IMR-90 (cell line): ENCODE measurements around the gene HLA-DPA1. TPM values are rescaled to one million over a fixed set of nuclear protein-coding genes. Genes with fewer than 3 reads are reported as not detected.

Source experiments
- ATAC-seq: fragments of 200-7000 bp; cut with Tn5 transposase; 2 replicates; pipeline ENCODE4 v1.9.1; 2020; ENCODE audit warnings: low read depth, mild to moderate bottlenecking, moderate library complexity
- BruUV-seq: library from RNA; stranded (reverse); fragments of 400-500 nt; replicated peaks from 2 replicates; lab custom pipeline; 2021; lab: Mats Ljungman, UMichigan
- CTCF ChIA-PET: fragments of 300-600 bp; formaldehyde crosslinking; extraction: SDS; loops from one replicate; lab custom pipeline; 2021; ENCODE audit warnings: antibody characterized with exemption; lab: Yijun Ruan, JAX
- POLR2A ChIA-PET: fragments of 300-600 bp; sonication (Branson Sonifier 250); formaldehyde crosslinking; loops from one replicate; lab custom pipeline; 2022; ENCODE audit warnings: antibody characterized with exemption; ENCODE audit not compliant: unreplicated experiment; lab: Charles Lee
- DNase-seq: peaks from one replicate; pipeline ENCODE4 v3.0.0; 2013
- H2AFZ ChIP-seq: replicated peaks from 2 replicates; pipeline ENCODE3; 2013; ENCODE audit warnings: low read length, mild to moderate bottlenecking; ENCODE audit not compliant: poor library complexity
- H2AK5ac ChIP-seq: 2 replicates; pipeline ENCODE4 v1.6.1; 2013; ENCODE audit warnings: low read depth, low read length, inconsistent platforms
- H2AK9ac ChIP-seq: replicated peaks from 2 replicates; pipeline ENCODE3; 2013; ENCODE audit warnings: mild to moderate bottlenecking, low read depth, low read length, moderate library complexity; ENCODE audit not compliant: poor library complexity
- H2BK120ac ChIP-seq: 2 replicates; pipeline ENCODE4 v1.6.1; 2013; ENCODE audit warnings: low read depth, low read length, inconsistent platforms
- H2BK15ac ChIP-seq: 3 replicates; pipeline ENCODE4 v1.6.1; 2013; ENCODE audit warnings: low read depth, low read length, inconsistent platforms
- H2BK20ac ChIP-seq: 2 replicates; pipeline ENCODE4 v1.6.1; 2013; ENCODE audit warnings: low read depth, mild to moderate bottlenecking, inconsistent platforms, low read length, moderate library complexity
- H2BK5ac ChIP-seq: 2 replicates; pipeline ENCODE4 v1.6.1; 2013; ENCODE audit warnings: mild to moderate bottlenecking, low read depth, low read length, inconsistent platforms; ENCODE audit not compliant: poor library complexity, severe bottlenecking
- H3K14ac ChIP-seq: replicated peaks from 2 replicates; pipeline ENCODE4 v1.6.1; 2013; ENCODE audit warnings: low read depth, low read length, inconsistent platforms
- H3K18ac ChIP-seq: 2 replicates; pipeline ENCODE4 v1.6.1; 2013; ENCODE audit warnings: low read depth, low read length, control low read depth
- H3K23ac ChIP-seq: 2 replicates; pipeline ENCODE4 v1.6.1; 2013; ENCODE audit warnings: low read depth, low read length, inconsistent platforms
- H3K27ac ChIP-seq: 2 replicates; pipeline ENCODE4 v1.5.1; 2013; ENCODE audit warnings: mild to moderate bottlenecking, control low read depth, low read length; ENCODE audit not compliant: insufficient read depth
- H3K27me3 ChIP-seq: 2 replicates; pipeline ENCODE4 v1.6.1; 2013; ENCODE audit warnings: low read length; ENCODE audit not compliant: control insufficient read depth, insufficient read depth
- H3K36me3 ChIP-seq: 2 replicates; pipeline ENCODE4 v1.6.1; 2013; ENCODE audit warnings: low read length, mixed read lengths; ENCODE audit not compliant: control insufficient read depth, insufficient read depth
- H3K4ac ChIP-seq: 2 replicates; pipeline ENCODE4 v1.6.1; 2013; ENCODE audit warnings: low read depth, low read length, inconsistent platforms
- H3K4me1 ChIP-seq: 2 replicates; pipeline ENCODE4 v1.6.1; 2013; ENCODE audit warnings: low read length, mixed read lengths; ENCODE audit not compliant: control insufficient read depth, insufficient read depth
- H3K4me2 ChIP-seq: 2 replicates; pipeline ENCODE4 v1.6.1; 2013; ENCODE audit warnings: low read depth, mild to moderate bottlenecking, control low read depth, low read length, moderate library complexity
- H3K4me3 ChIP-seq: 2 replicates; pipeline ENCODE4 v1.5.1; 2013; ENCODE audit warnings: low read depth, mild to moderate bottlenecking, control low read depth, low read length, moderate library complexity; ENCODE audit not compliant: insufficient read depth
- H3K56ac ChIP-seq: 2 replicates; pipeline ENCODE4 v1.6.1; 2013; ENCODE audit warnings: low read length, inconsistent platforms; ENCODE audit not compliant: insufficient read depth; ENCODE audit errors: extremely low read depth
- H3K79me1 ChIP-seq, 2 experiments: 2 replicates each; pipeline ENCODE4 v1.6.1; 2013; ENCODE audit warnings: low read length in 2 of 2, inconsistent platforms in 1 of 2, low read depth in 1 of 2
- H3K9ac ChIP-seq: 2 replicates; pipeline ENCODE4 v1.6.1; 2013; ENCODE audit warnings: low read depth, low read length, control low read depth
- H3K9me1 ChIP-seq: 2 replicates; pipeline ENCODE4 v1.6.1; 2013; ENCODE audit warnings: low read length, inconsistent platforms; ENCODE audit not compliant: insufficient read depth
- H3K9me3 ChIP-seq: 2 replicates; pipeline ENCODE4 v1.6.1; 2013; ENCODE audit warnings: low read length; ENCODE audit not compliant: control insufficient read depth, insufficient read depth
- H4K20me1 ChIP-seq: 2 replicates; pipeline ENCODE4 v1.6.1; 2013; ENCODE audit warnings: low read length, inconsistent platforms; ENCODE audit not compliant: insufficient read depth
- H4K5ac ChIP-seq: 2 replicates; pipeline ENCODE4 v1.6.1; 2013; ENCODE audit warnings: mild to moderate bottlenecking, low read depth, low read length, control low read depth
- H4K8ac ChIP-seq, 2 experiments: 2 replicates each; pipeline ENCODE4 v1.6.1; 2013; ENCODE audit warnings: low read depth in 2 of 2, low read length in 2 of 2, control low read depth in 1 of 2, inconsistent platforms in 1 of 2
- H4K91ac ChIP-seq: 2 replicates; pipeline ENCODE4 v1.6.1; 2013; ENCODE audit warnings: low read depth, low read length, inconsistent platforms; ENCODE audit not compliant: insufficient read depth
- BHLHE40 ChIP-seq: fragments of 150-350 bp; IDR thresholded peaks from 2 replicates; pipeline ENCODE4 v1.6.1; 2016; ENCODE audit warnings: mild to moderate bottlenecking, low read depth, low read length
- CHD1 ChIP-seq: IDR thresholded peaks from 2 replicates; pipeline ENCODE4 v1.6.1; 2012; ENCODE audit warnings: low read depth, low read length, improper control_type of control experiment
- FOS ChIP-seq: fragments of 150-350 bp; IDR thresholded peaks from 2 replicates; pipeline ENCODE4 v1.6.1; 2016; ENCODE audit warnings: low read depth, low read length
- MAZ ChIP-seq: IDR thresholded peaks from 2 replicates; pipeline ENCODE4 v1.6.1; 2012; ENCODE audit warnings: low read depth, mild to moderate bottlenecking, low read length, improper control_type of control experiment, moderate library complexity, borderline replicate concordance
- MXI1 ChIP-seq: IDR thresholded peaks from 2 replicates; pipeline ENCODE4 v1.6.1; 2012; ENCODE audit warnings: low read depth, mild to moderate bottlenecking, low read length, moderate library complexity, borderline replicate concordance
- NFE2L2 ChIP-seq: fragments of 150-350 bp; IDR thresholded peaks from 2 replicates; pipeline ENCODE4 v1.6.1; 2016; ENCODE audit warnings: low read depth, mild to moderate bottlenecking, low read length
- POLR2A ChIP-seq: IDR thresholded peaks from 2 replicates; pipeline ENCODE4 v1.6.1; 2012; ENCODE audit warnings: mild to moderate bottlenecking, low read depth, low read length
- RAD21 ChIP-seq: IDR thresholded peaks from 2 replicates; pipeline ENCODE4 v1.6.1; 2012; ENCODE audit warnings: low read length, improper control_type of control experiment
- RCOR1 ChIP-seq: IDR thresholded peaks from 2 replicates; pipeline ENCODE4 v1.6.1; 2012; ENCODE audit warnings: mild to moderate bottlenecking, low read length, improper control_type of control experiment; ENCODE audit not compliant: insufficient replicate concordance
- RFX5 ChIP-seq: IDR thresholded peaks from 2 replicates; pipeline ENCODE4 v1.8.0; 2012; ENCODE audit warnings: low read depth, mild to moderate bottlenecking, low read length, moderate library complexity
- WGBS, 2 experiments: methylation state at CpG; one replicate each; pipeline versions ENCODE4 v1.1.5 to v1.1.7; 2013; ENCODE audit warnings: missing lambda C conversion rate in 2 of 2; ENCODE audit not compliant: insufficient read length in 1 of 2; ENCODE audit errors: extremely low coverage in 2 of 2; 5-methylcytosine and 5-hydroxymethylcytosine counted together
- dilution Hi-C: fragments of 300-500 bp; cut with HindIII; formaldehyde crosslinking; loops from one replicate; pipeline ENCODE4 v1.14.3; 2018; ENCODE audit warnings: low sequenced_read_pairs; ENCODE audit not compliant: unreplicated experiment
- in situ Hi-C: fragments of 300-500 bp; cut with MboI; formaldehyde crosslinking; loops from 3 replicates; pipeline ENCODE4 v1.14.3; 2019; ENCODE audit warnings: low sequenced_read_pairs, inconsistent platforms, mixed read lengths
- intact Hi-C: fragments of 100-400 bp; cut with micrococcal nuclease; formaldehyde crosslinking; loops from 2 replicates; pipeline ENCODE4 v1.10.0; 2022
- polyA plus RNA-seq, 3 experiments: library from polyadenylated mRNA; depleted of rRNA; stranded (reverse); fragments of >200 nt; gene quantifications; 2 replicates each; pipeline ENCODE4 v1.2.3, GENCODE V29; 2012; ENCODE audit warnings: low replicate concordance in 1 of 3
- total RNA-seq: library from RNA; depleted of rRNA; stranded (reverse); fragments of >200 nt; gene quantifications from 2 replicates; pipeline ENCODE4 v1.2.3, GENCODE V29; 2012
- TF ChIP-seq, protein P1 (sequence below): fragments of 150-350 bp; IDR thresholded peaks from 2 replicates; pipeline ENCODE4 v1.6.1; 2017; ENCODE audit warnings: mild to moderate bottlenecking, antibody characterized with exemption, low read length, low read depth
- TF ChIP-seq, protein P2 (sequence below): conservative IDR thresholded peaks from 2 replicates; pipeline ENCODE4 v1.5.1; 2012; ENCODE audit warnings: mild to moderate bottlenecking, low read depth, low read length, improper control_type of control experiment

HLA-DPA1 gene
- total and polyA plus RNA-seq, 2 of the 4 experiments (the other 2 are of a cell fraction), result not detected

DNA sequence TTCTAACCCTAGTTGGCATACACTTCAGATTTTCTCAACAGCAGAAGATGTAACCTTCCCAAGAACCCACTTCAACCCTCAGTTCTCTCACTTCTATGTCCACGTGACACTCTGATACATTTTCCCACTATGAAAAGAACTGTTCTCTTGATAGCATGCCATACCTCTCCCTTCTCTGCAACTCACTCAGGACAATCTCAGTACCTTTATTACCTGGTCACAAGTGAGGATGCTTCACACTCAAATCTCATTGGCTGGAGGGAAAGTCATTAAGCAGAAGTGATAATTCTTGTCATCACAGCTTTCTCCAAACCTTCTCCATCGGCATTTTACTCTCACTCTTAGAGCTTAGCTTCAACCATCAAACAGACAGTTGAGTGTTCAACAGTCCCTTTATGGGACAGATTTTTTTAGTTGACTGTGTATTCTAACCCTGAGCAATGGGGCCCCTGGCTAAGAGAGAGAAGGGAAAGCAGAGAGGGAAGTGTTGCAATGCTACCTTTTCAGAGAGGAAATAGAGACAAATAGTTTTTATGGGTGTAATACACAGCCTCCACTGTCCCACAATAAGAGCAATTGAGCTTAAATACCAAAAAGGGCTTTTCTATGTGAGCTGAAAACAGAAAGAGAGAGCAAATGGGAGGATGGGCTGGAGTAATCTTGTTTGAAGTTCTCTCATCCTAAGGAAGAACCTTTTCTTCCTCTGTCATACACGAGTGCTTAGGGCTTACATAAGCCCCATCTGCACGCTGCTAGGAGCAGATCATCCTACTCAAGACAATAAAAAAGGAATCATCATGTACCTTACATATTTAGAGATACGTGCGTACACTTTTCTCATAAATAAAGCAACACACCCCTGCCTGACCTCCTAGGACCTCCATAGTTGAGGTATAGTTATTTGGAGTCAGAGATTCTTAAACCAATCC lies 16.0 kb downstream of the HLA-DPA1 start:
- Histone ChIP-seq H2BK15ac (no peak overlapping the region), H2BK120ac (no peak overlapping the region), H3K23ac (no peak overlapping the region), H3K9ac (no peak overlapping the region), H2AK9ac (no peak overlapping the region), H3K4me2 (no peak overlapping the region), H3K9me1 (no peaks in the 10 kb centered on the region), H3K79me1 (no peaks in the 10 kb centered on the region), H2BK20ac (no peak overlapping the region), H2AFZ (no peak overlapping the region), H4K20me1 (no peaks in the 10 kb centered on the region), H4K5ac (no peak overlapping the region), H4K91ac (no peak overlapping the region), H3K36me3 (no peaks in the 10 kb centered on the region), H2AK5ac (no peak overlapping the region), H3K4me1 (no peaks in the 10 kb centered on the region), H3K27me3 (no peaks in the 10 kb centered on the region; the same call in 1 of the 2 replicates), H3K4ac (no peak overlapping the region), H3K14ac (no peak overlapping the region), H3K9me3 (no peaks in the 10 kb centered on the region), H3K27ac (no peak overlapping the region), H2BK5ac (no peak overlapping the region), H4K8ac (no peak overlapping the region), H3K18ac (no peak overlapping the region), H3K56ac (no peak overlapping the region), H3K4me3 (no peak overlapping the region)
- DNase-seq (no peak), ATAC-seq (no peak)
- TF ChIP-seq CHD1, result no peak
- TF ChIP-seq FOS, result no peak
- TF ChIP-seq RCOR1, result no peak
- no peak for TF ChIP-seq RFX5
- TF ChIP-seq RAD21, result no peak
- TF ChIP-seq, protein P1, sequence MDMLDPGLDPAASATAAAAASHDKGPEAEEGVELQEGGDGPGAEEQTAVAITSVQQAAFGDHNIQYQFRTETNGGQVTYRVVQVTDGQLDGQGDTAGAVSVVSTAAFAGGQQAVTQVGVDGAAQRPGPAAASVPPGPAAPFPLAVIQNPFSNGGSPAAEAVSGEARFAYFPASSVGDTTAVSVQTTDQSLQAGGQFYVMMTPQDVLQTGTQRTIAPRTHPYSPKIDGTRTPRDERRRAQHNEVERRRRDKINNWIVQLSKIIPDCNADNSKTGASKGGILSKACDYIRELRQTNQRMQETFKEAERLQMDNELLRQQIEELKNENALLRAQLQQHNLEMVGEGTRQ, result no peak
- TF ChIP-seq BHLHE40, result no peak
- no peak for TF ChIP-seq NFE2L2
- TF ChIP-seq MAZ, result no peak
- TF ChIP-seq MXI1, result no peak
- TF ChIP-seq, protein P2, sequence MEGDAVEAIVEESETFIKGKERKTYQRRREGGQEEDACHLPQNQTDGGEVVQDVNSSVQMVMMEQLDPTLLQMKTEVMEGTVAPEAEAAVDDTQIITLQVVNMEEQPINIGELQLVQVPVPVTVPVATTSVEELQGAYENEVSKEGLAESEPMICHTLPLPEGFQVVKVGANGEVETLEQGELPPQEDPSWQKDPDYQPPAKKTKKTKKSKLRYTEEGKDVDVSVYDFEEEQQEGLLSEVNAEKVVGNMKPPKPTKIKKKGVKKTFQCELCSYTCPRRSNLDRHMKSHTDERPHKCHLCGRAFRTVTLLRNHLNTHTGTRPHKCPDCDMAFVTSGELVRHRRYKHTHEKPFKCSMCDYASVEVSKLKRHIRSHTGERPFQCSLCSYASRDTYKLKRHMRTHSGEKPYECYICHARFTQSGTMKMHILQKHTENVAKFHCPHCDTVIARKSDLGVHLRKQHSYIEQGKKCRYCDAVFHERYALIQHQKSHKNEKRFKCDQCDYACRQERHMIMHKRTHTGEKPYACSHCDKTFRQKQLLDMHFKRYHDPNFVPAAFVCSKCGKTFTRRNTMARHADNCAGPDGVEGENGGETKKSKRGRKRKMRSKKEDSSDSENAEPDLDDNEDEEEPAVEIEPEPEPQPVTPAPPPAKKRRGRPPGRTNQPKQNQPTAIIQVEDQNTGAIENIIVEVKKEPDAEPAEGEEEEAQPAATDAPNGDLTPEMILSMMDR, result no peak
- no peak for TF ChIP-seq POLR2A
- dilution Hi-C loops (no loop called here), in situ Hi-C loops (no loop called here), intact Hi-C loops (no loop called here)
- WGBS, 2 experiments, result 50% methylated on average over 1 of the region's 6 CpGs; no CpG with 5 or more reads in 1 of the 2 experiments
- POLR2A ChIA-PET, result no interaction called here
- BruUV-seq, result no TSS peak
- CTCF ChIA-PET, result no interaction called here
